ENCODE measurements around the gene CHST13. TPM values are rescaled to one million over a fixed set of nuclear protein-coding genes. Genes with fewer than 3 reads are reported as not detected.

Gene CHST13
- total RNA-seq, 3 donors from 2014 or later: 0.29 to 0.80 TPM; not detected in 1

GRCh38 chr3:126498929-126499328 lies 25.0 kb upstream of the CHST13 start:
- H3K4me3 ChIP-seq: no peak overlapping the region
- no peak for DNase-seq (ENCODE audit: low spot score in 2 of 2)
- no peaks in the 10 kb centered on the region for H3K27me3 ChIP-seq
- H3K36me3 ChIP-seq: no peaks in the 10 kb centered on the region
- intact Hi-C loops (cut with DNase I; ENCODE audit: low total_unique reads): no loop called here
- no peaks in the 10 kb centered on the region for H3K4me1 ChIP-seq
- H3K27ac ChIP-seq: no peak overlapping the region
- TF ChIP-seq CTCF (IDR thresholded peaks at IDR 0.05) (no peak), POLR2AphosphoS5 (IDR thresholded peaks at IDR 0.05) (no peak), POLR2A (IDR thresholded peaks at IDR 0.05) (no peak)
- H3K9me3 ChIP-seq: no peaks in the 10 kb centered on the region

- H3K4me3 ChIP-seq: no peak overlapping the region
- no peaks in the 10 kb centered on the region for H3K9me3 ChIP-seq
- intact Hi-C loops (cut with DNase I; ENCODE audit: low total_unique reads): no loop called here
- no peaks in the 10 kb centered on the region for H3K36me3 ChIP-seq
- no peak for DNase-seq (ENCODE audit: low spot score in 2 of 2)
- no peaks in the 10 kb centered on the region for H3K4me1 ChIP-seq
- H3K27me3 ChIP-seq: no peaks in the 10 kb centered on the region
- TF ChIP-seq CTCF (IDR thresholded peaks at IDR 0.05): no peak
- TF ChIP-seq POLR2A (IDR thresholded peaks at IDR 0.05): no peak
- no peak for TF ChIP-seq POLR2AphosphoS5 (IDR thresholded peaks at IDR 0.05)
- H3K27ac ChIP-seq: no peak overlapping the region
Observed at GRCh38 chr3:126499401-126499800, 24.6 kb upstream of the CHST13 start.

- peaks cover 0 to 5% of the 10 kb centered on the region in 2 donors for H3K27me3 ChIP-seq
- H3K4me3 ChIP-seq: no peak overlapping the region
- H3K27ac ChIP-seq: no peak overlapping the region
- H3K9me3 ChIP-seq: no peaks in the 10 kb centered on the region
- DNase-seq (ENCODE audit: low spot score in 2 of 2): no peak
- H3K36me3 ChIP-seq: no peaks in the 10 kb centered on the region
- intact Hi-C loops (cut with DNase I; ENCODE audit: low total_unique reads): no loop called here
- H3K4me1 ChIP-seq: no peaks in the 10 kb centered on the region
- TF ChIP-seq POLR2A (IDR thresholded peaks at IDR 0.05) (no peak), CTCF (IDR thresholded peaks at IDR 0.05) (no peak)
Observed at GRCh38 chr3:126500016-126500415, 23.9 kb upstream of the CHST13 start.

GRCh38 chr3:126501054-126501453 lies 22.9 kb upstream of the CHST13 start:
- Histone ChIP-seq H3K4me1 (no peaks in the 10 kb centered on the region), H3K4me3 (no peak overlapping the region), H3K36me3 (no peaks in the 10 kb centered on the region), H3K27ac (no peak overlapping the region), H3K9me3 (no peaks in the 10 kb centered on the region), H3K27me3 (peaks cover 0 to 11% of the 10 kb centered on the region in 2 donors)
- intact Hi-C loops (cut with DNase I; ENCODE audit: low total_unique reads): no loop called here
- TF ChIP-seq POLR2A (IDR thresholded peaks at IDR 0.05) (no peak), CTCF (IDR thresholded peaks at IDR 0.05) (no peak), POLR2AphosphoS5 (IDR thresholded peaks at IDR 0.05) (no peak)
- no peak for DNase-seq (ENCODE audit: low spot score in 2 of 2)

GRCh38 chr3:126501736-126502135 lies 22.2 kb upstream of the CHST13 start:
- H3K4me3 ChIP-seq: no peak overlapping the region
- intact Hi-C loops (cut with DNase I; ENCODE audit: low total_unique reads): no loop called here
- H3K9me3 ChIP-seq: no peaks in the 10 kb centered on the region
- H3K27ac ChIP-seq: no peak overlapping the region
- TF ChIP-seq CTCF (IDR thresholded peaks at IDR 0.05) (no peak), POLR2A (IDR thresholded peaks at IDR 0.05) (no peak), POLR2AphosphoS5 (IDR thresholded peaks at IDR 0.05) (no peak)
- peaks cover 0 to 12% of the 10 kb centered on the region in 2 donors for H3K27me3 ChIP-seq
- H3K36me3 ChIP-seq: no peaks in the 10 kb centered on the region
- no peaks in the 10 kb centered on the region for H3K4me1 ChIP-seq
- DNase-seq (ENCODE audit: low spot score in 2 of 2): no peak
